ENCODE measurements around the gene STARD7. TPM values are rescaled to one million over a fixed set of nuclear protein-coding genes. Genes with fewer than 3 reads are reported as not detected.
A peak's percentile ranks its signal among the peaks of the same experiment; 100 is the strongest.
"Not testable (repeated sequence)": the region's sequence is repeated elsewhere in the genome, so short reads cannot be mapped to it uniquely, and the experiment has no call there.

The STARD7 gene
- 100 to 1,000 TPM; 153 to 206 TPM for total RNA-seq

- ATAC-seq (peak; percentile 96), DNase-seq (ENCODE audit: low spot score) (peak; percentile 99)
- Mint-ChIP-seq H3K4me3 (peak within 1 kb of the TSS; percentile 98), H3K36me3 (peaks cover 9% of the 10 kb centered on the region), H3K27ac (peak within 1 kb of the TSS; percentile 89 to 92), H3K27me3 (no peaks in the 10 kb centered on the region), H3K9me3 (no peaks in the 10 kb centered on the region), H3K4me1 (ENCODE audit: low read depth in 2 of 2) (peaks cover 41 to 47% of the 10 kb centered on the region in 2 donors)
Observed at GRCh38 chr2:96208143-96209010, at the start of gene STARD7. Gene STARD7, minus strand, starts transcription at chr2:96208827. Its CDS starts 393 bp downstream, at chr2:96208434.

- ATAC-seq; H3K27ac Mint-ChIP-seq; H3K36me3 Mint-ChIP-seq; H3K27me3 Mint-ChIP-seq; H3K4me3 Mint-ChIP-seq; DNase-seq (ENCODE audit: low spot score); H3K9me3 Mint-ChIP-seq: not testable (repeated sequence)
- H3K4me1 Mint-ChIP-seq (ENCODE audit: low read depth in 2 of 2): peaks cover 32 to 42% of the 10 kb centered on the region in 2 donors
Observed at GRCh38 chr2:96257744-96258143, 49.1 kb upstream of the STARD7 start.

GRCh38 chr2:96256611-96257113, 48.0 kb upstream of the STARD7 start:
- Mint-ChIP-seq H3K27me3 (no peaks in the 10 kb centered on the region), H3K36me3 (peaks cover 6% of the 10 kb centered on the region), H3K4me1 (ENCODE audit: low read depth in 2 of 2) (peaks cover 32 to 40% of the 10 kb centered on the region in 2 donors), H3K27ac (peak overlapping the region; percentile 55 to 76), H3K9me3 (no peaks in the 10 kb centered on the region), H3K4me3 (peak overlapping the region; percentile 46)
- DNase-seq (ENCODE audit: low spot score) (no peak), ATAC-seq (no peak)

GRCh38 chr2:96254571-96254970, 45.9 kb upstream of the STARD7 start:
- Mint-ChIP-seq H3K36me3 (peaks cover 6% of the 10 kb centered on the region), H3K4me3 (no peak overlapping the region), H3K27me3 (no peaks in the 10 kb centered on the region), H3K4me1 (ENCODE audit: low read depth in 2 of 2) (peaks cover 29 to 36% of the 10 kb centered on the region in 2 donors), H3K9me3 (no peaks in the 10 kb centered on the region), H3K27ac (no peak overlapping the region)
- ATAC-seq: no peak
- no peak for DNase-seq (ENCODE audit: low spot score)

- no peaks in the 10 kb centered on the region for H3K9me3 Mint-ChIP-seq
- ATAC-seq (no peak), DNase-seq (ENCODE audit: low spot score) (no peak)
- peaks cover 19 to 28% of the 10 kb centered on the region in 2 donors for H3K4me1 Mint-ChIP-seq (ENCODE audit: low read depth in 2 of 2)
- H3K27ac Mint-ChIP-seq: peak overlapping the region; percentile 49 to 88
- H3K27me3 Mint-ChIP-seq: no peaks in the 10 kb centered on the region
- H3K4me3 Mint-ChIP-seq: no peak overlapping the region
- H3K36me3 Mint-ChIP-seq: peaks cover 6% of the 10 kb centered on the region
Observed at GRCh38 chr2:96253006-96253405, 44.4 kb upstream of the STARD7 start.

- H3K9me3 Mint-ChIP-seq: no peaks in the 10 kb centered on the region
- no peaks in the 10 kb centered on the region for H3K27me3 Mint-ChIP-seq
- ATAC-seq: peak in 1 of 2 donors; percentile 53
- H3K27ac Mint-ChIP-seq: peak overlapping the region; percentile 61 to 88
- peaks cover 23 to 28% of the 10 kb centered on the region in 2 donors for H3K4me1 Mint-ChIP-seq (ENCODE audit: low read depth in 2 of 2)
- H3K36me3 Mint-ChIP-seq: peaks cover 6% of the 10 kb centered on the region
- DNase-seq (ENCODE audit: low spot score): no peak
- H3K4me3 Mint-ChIP-seq: no peak overlapping the region
Observed at GRCh38 chr2:96252526-96252925, 43.9 kb upstream of the STARD7 start.

- peaks cover 6% of the 10 kb centered on the region for H3K36me3 Mint-ChIP-seq
- ATAC-seq: peak in 1 of 2 donors; percentile 61
- no peaks in the 10 kb centered on the region for H3K9me3 Mint-ChIP-seq
- peak overlapping the region; percentile 61 to 88 for H3K27ac Mint-ChIP-seq
- no peak overlapping the region for H3K4me3 Mint-ChIP-seq
- no peak for DNase-seq (ENCODE audit: low spot score)
- peaks cover 27 to 30% of the 10 kb centered on the region in 2 donors for H3K4me1 Mint-ChIP-seq (ENCODE audit: low read depth in 2 of 2)
- H3K27me3 Mint-ChIP-seq: no peaks in the 10 kb centered on the region
Observed at GRCh38 chr2:96251721-96252292, 43.2 kb upstream of the STARD7 start.

- H3K9me3 Mint-ChIP-seq: no peaks in the 10 kb centered on the region
- H3K27me3 Mint-ChIP-seq: no peaks in the 10 kb centered on the region
- H3K4me1 Mint-ChIP-seq (ENCODE audit: low read depth in 2 of 2): peaks cover 26 to 33% of the 10 kb centered on the region in 2 donors
- ATAC-seq (no peak), DNase-seq (ENCODE audit: low spot score) (no peak)
- H3K36me3 Mint-ChIP-seq: peaks cover 1% of the 10 kb centered on the region
- H3K27ac Mint-ChIP-seq: peak overlapping the region; percentile 61 to 88
- H3K4me3 Mint-ChIP-seq: no peak overlapping the region
Observed at GRCh38 chr2:96250188-96250587, 41.6 kb upstream of the STARD7 start.

- no peaks in the 10 kb centered on the region for H3K9me3 Mint-ChIP-seq
- peak overlapping the region; percentile 61 to 88 for H3K27ac Mint-ChIP-seq
- no peaks in the 10 kb centered on the region for H3K27me3 Mint-ChIP-seq
- DNase-seq (ENCODE audit: low spot score) (no peak), ATAC-seq (no peak)
- H3K4me3 Mint-ChIP-seq: no peak overlapping the region
- H3K4me1 Mint-ChIP-seq (ENCODE audit: low read depth in 2 of 2): peaks cover 28 to 32% of the 10 kb centered on the region in 2 donors
- no peaks in the 10 kb centered on the region for H3K36me3 Mint-ChIP-seq
Observed at GRCh38 chr2:96249654-96250053, 41.0 kb upstream of the STARD7 start.

GRCh38 chr2:96248624-96249023, 40.0 kb upstream of the STARD7 start:
- Mint-ChIP-seq H3K36me3 (no peaks in the 10 kb centered on the region), H3K27me3 (no peaks in the 10 kb centered on the region), H3K4me3 (no peak overlapping the region), H3K4me1 (ENCODE audit: low read depth in 2 of 2) (peaks cover 29 to 30% of the 10 kb centered on the region in 2 donors), H3K9me3 (no peaks in the 10 kb centered on the region), H3K27ac (peak overlapping the region in 1 of 2 donors; percentile 88)
- DNase-seq (ENCODE audit: low spot score) (no peak), ATAC-seq (no peak)

GRCh38 chr2:96247896-96248295, 39.3 kb upstream of the STARD7 start:
- DNase-seq (ENCODE audit: low spot score): no peak
- peaks cover 32 to 33% of the 10 kb centered on the region in 2 donors for H3K4me1 Mint-ChIP-seq (ENCODE audit: low read depth in 2 of 2)
- no peaks in the 10 kb centered on the region for H3K9me3 Mint-ChIP-seq
- no peak for ATAC-seq
- no peak overlapping the region for H3K4me3 Mint-ChIP-seq
- H3K27ac Mint-ChIP-seq: peak overlapping the region; percentile 5 to 48
- H3K36me3 Mint-ChIP-seq: no peaks in the 10 kb centered on the region
- no peaks in the 10 kb centered on the region for H3K27me3 Mint-ChIP-seq

GRCh38 chr2:96247009-96247408, 38.4 kb upstream of the STARD7 start:
- no peaks in the 10 kb centered on the region for H3K9me3 Mint-ChIP-seq
- ATAC-seq (no peak), DNase-seq (ENCODE audit: low spot score) (no peak)
- no peak overlapping the region for H3K4me3 Mint-ChIP-seq
- H3K36me3 Mint-ChIP-seq: no peaks in the 10 kb centered on the region
- peak overlapping the region; percentile 48 to 80 for H3K27ac Mint-ChIP-seq
- H3K27me3 Mint-ChIP-seq: no peaks in the 10 kb centered on the region
- peaks cover 40 to 42% of the 10 kb centered on the region in 2 donors for H3K4me1 Mint-ChIP-seq (ENCODE audit: low read depth in 2 of 2)

- no peaks in the 10 kb centered on the region for H3K36me3 Mint-ChIP-seq
- no peaks in the 10 kb centered on the region for H3K9me3 Mint-ChIP-seq
- ATAC-seq (no peak), DNase-seq (ENCODE audit: low spot score) (no peak)
- H3K4me3 Mint-ChIP-seq: no peak overlapping the region
- peaks cover 45 to 50% of the 10 kb centered on the region in 2 donors for H3K4me1 Mint-ChIP-seq (ENCODE audit: low read depth in 2 of 2)
- H3K27ac Mint-ChIP-seq: peak overlapping the region; percentile 48 to 80
- H3K27me3 Mint-ChIP-seq: no peaks in the 10 kb centered on the region
Observed at GRCh38 chr2:96245609-96246390, 37.2 kb upstream of the STARD7 start.

Measured in natural killer cell treated with Interleukin-12 subunit alpha and Interleukin-12 subunit beta and Interleukin-15 and Interleukin-18, amount 100 ng/mL, for 72 hours (primary cell).